Karpas-422 (cell line): Measurements from ENCODE around the gene FYB2. TPM values are rescaled to one million over a fixed set of nuclear protein-coding genes. Genes with fewer than 3 reads are reported as not detected.
A peak's percentile ranks its signal among the peaks of the same experiment; 100 is the strongest.

ENCODE experiments used
- DNase-seq: peaks from one replicate; pipeline ENCODE4 v3.0.0-alpha.2; 2015
- H2AFZ ChIP-seq: fragments of 200-600 bp; sonication (generic); 2 replicates; pipeline ENCODE4 v1.6.1; 2014; ENCODE audit warnings: antibody characterized with exemption, low read length, mixed read lengths
- H3K27ac ChIP-seq: fragments of 200-600 bp; sonication (generic); 2 replicates; pipeline ENCODE4 v1.5.1; 2014; ENCODE audit warnings: mild to moderate bottlenecking, low read length, moderate library complexity
- H3K27me3 ChIP-seq: fragments of 200-600 bp; sonication (generic); 2 replicates; pipeline ENCODE4 v1.6.1; 2014; ENCODE audit warnings: low read length, mixed read lengths
- H3K36me3 ChIP-seq: fragments of 200-600 bp; sonication (generic); 2 replicates; pipeline ENCODE4 v1.6.1; 2014; ENCODE audit warnings: low read length, mixed read lengths; ENCODE audit not compliant: insufficient read depth
- H3K4me1 ChIP-seq: fragments of 200-600 bp; sonication (generic); 2 replicates; pipeline ENCODE4 v1.6.1; 2014; ENCODE audit warnings: mild to moderate bottlenecking, low read length, mixed read lengths
- H3K4me2 ChIP-seq: fragments of 200-600 bp; sonication (generic); 2 replicates; pipeline ENCODE4 v1.6.1; 2014; ENCODE audit warnings: low read length, low read depth, mild to moderate bottlenecking; ENCODE audit not compliant: poor library complexity, severe bottlenecking
- H3K4me3 ChIP-seq: fragments of 200-600 bp; sonication (generic); 2 replicates; pipeline ENCODE4 v1.5.1; 2014; ENCODE audit warnings: mild to moderate bottlenecking, antibody characterized with exemption, low read length, mixed read lengths
- H3K79me2 ChIP-seq: fragments of 200-600 bp; sonication (generic); 2 replicates; pipeline ENCODE4 v1.6.1; 2014; ENCODE audit warnings: mild to moderate bottlenecking, low read length, mixed read lengths
- H3K9ac ChIP-seq: fragments of 200-600 bp; sonication (generic); 2 replicates; pipeline ENCODE4 v1.6.0; 2014; ENCODE audit warnings: low read length
- H3K9me2 ChIP-seq: fragments of 200-600 bp; sonication (generic), shearing (Covaris generic); replicated peaks from 2 replicates; pipeline ENCODE4 v1.6.0; 2014; ENCODE audit warnings: mild to moderate bottlenecking, low read length, moderate library complexity; ENCODE audit not compliant: insufficient read depth
- H3K9me3 ChIP-seq: fragments of 300-700, 200-600 bp; sonication (generic); 2 replicates; pipeline ENCODE4 v1.6.1; 2014; ENCODE audit warnings: low read length, mixed read lengths
- H4K20me1 ChIP-seq: fragments of 200-600 bp; sonication (generic); 2 replicates; pipeline ENCODE4 v1.6.1; 2014; ENCODE audit warnings: mild to moderate bottlenecking, antibody characterized with exemption, low read length, low read depth; ENCODE audit not compliant: insufficient read depth
- total RNA-seq: library from RNA; depleted of rRNA; stranded (reverse); fragments of >200 nt; shearing (Covaris generic); gene quantifications from 2 replicates; pipeline ENCODE4 v1.2.3, GENCODE V29; 2014; ENCODE audit warnings: low replicate concordance

FYB2 gene
- total RNA-seq, 1 experiment from 2014 or later = not detected

- Histone ChIP-seq H2AFZ (no peak overlapping the region), H3K36me3 (no peaks in the 10 kb centered on the region), H3K27me3 (no peaks in the 10 kb centered on the region), H4K20me1 (no peaks in the 10 kb centered on the region), H3K27ac (no peak overlapping the region), H3K4me3 (no peak overlapping the region), H3K4me2 (no peak overlapping the region), H3K79me2 (no peaks in the 10 kb centered on the region), H3K9ac (no peak overlapping the region), H3K9me3 (no peaks in the 10 kb centered on the region), H3K4me1 (no peaks in the 10 kb centered on the region), H3K9me2 (no peaks in the 10 kb centered on the region)
- no peak for DNase-seq
Measured at GRCh38 chr1:56843544-56843943, 24.3 kb upstream of the FYB2 start.

- Histone ChIP-seq H4K20me1 (no peaks in the 10 kb centered on the region), H3K9me3 (no peaks in the 10 kb centered on the region), H3K4me2 (no peak overlapping the region), H3K27me3 (no peaks in the 10 kb centered on the region), H3K9me2 (no peaks in the 10 kb centered on the region), H3K9ac (no peak overlapping the region), H3K36me3 (no peaks in the 10 kb centered on the region), H3K4me1 (no peaks in the 10 kb centered on the region), H3K79me2 (no peaks in the 10 kb centered on the region), H3K27ac (no peak overlapping the region), H3K4me3 (no peak overlapping the region), H2AFZ (no peak overlapping the region)
- no peak for DNase-seq
Measured at GRCh38 chr1:56838759-56839158, 19.6 kb upstream of the FYB2 start.

GRCh38 chr1:56837244-56837939 lies 18.2 kb upstream of the FYB2 start:
- Histone ChIP-seq H2AFZ (no peak overlapping the region), H3K27me3 (no peaks in the 10 kb centered on the region), H3K9me2 (no peaks in the 10 kb centered on the region), H3K9me3 (no peaks in the 10 kb centered on the region), H3K27ac (no peak overlapping the region), H3K4me3 (no peak overlapping the region), H4K20me1 (no peaks in the 10 kb centered on the region), H3K9ac (no peak overlapping the region), H3K36me3 (no peaks in the 10 kb centered on the region), H3K4me2 (no peak overlapping the region), H3K79me2 (no peaks in the 10 kb centered on the region), H3K4me1 (no peaks in the 10 kb centered on the region)
- no peak for DNase-seq

- H3K27me3 ChIP-seq = no peaks in the 10 kb centered on the region
- no peak overlapping the region for H3K4me3 ChIP-seq
- H3K9me3 ChIP-seq = no peaks in the 10 kb centered on the region
- no peak for DNase-seq
- H3K4me1 ChIP-seq = no peaks in the 10 kb centered on the region
- no peak overlapping the region for H2AFZ ChIP-seq
- H3K36me3 ChIP-seq = no peaks in the 10 kb centered on the region
- H3K27ac ChIP-seq = no peak overlapping the region
- H3K9me2 ChIP-seq = no peaks in the 10 kb centered on the region
- H3K4me2 ChIP-seq = no peak overlapping the region
- H3K9ac ChIP-seq = no peak overlapping the region
- no peaks in the 10 kb centered on the region for H4K20me1 ChIP-seq
- no peaks in the 10 kb centered on the region for H3K79me2 ChIP-seq
Measured at GRCh38 chr1:56836359-56836758, 17.2 kb upstream of the FYB2 start.

- Histone ChIP-seq H3K4me3 (no peak overlapping the region), H3K27me3 (no peaks in the 10 kb centered on the region), H3K4me1 (no peaks in the 10 kb centered on the region), H3K9me3 (no peaks in the 10 kb centered on the region), H3K79me2 (no peaks in the 10 kb centered on the region), H3K9ac (no peak overlapping the region), H4K20me1 (no peaks in the 10 kb centered on the region), H3K36me3 (no peaks in the 10 kb centered on the region), H3K27ac (no peak overlapping the region), H3K9me2 (no peaks in the 10 kb centered on the region), H3K4me2 (no peak overlapping the region), H2AFZ (no peak overlapping the region)
- DNase-seq = no peak
Measured at GRCh38 chr1:56835657-56836056, 16.5 kb upstream of the FYB2 start.

GRCh38 chr1:56834137-56834900 lies 15.1 kb upstream of the FYB2 start:
- no peaks in the 10 kb centered on the region for H4K20me1 ChIP-seq
- no peaks in the 10 kb centered on the region for H3K9me2 ChIP-seq
- no peaks in the 10 kb centered on the region for H3K4me1 ChIP-seq
- H3K4me2 ChIP-seq = no peak overlapping the region
- H3K27me3 ChIP-seq = no peaks in the 10 kb centered on the region
- no peaks in the 10 kb centered on the region for H3K9me3 ChIP-seq
- no peak overlapping the region for H3K9ac ChIP-seq
- H2AFZ ChIP-seq = no peak overlapping the region
- DNase-seq = no peak
- no peaks in the 10 kb centered on the region for H3K79me2 ChIP-seq
- no peak overlapping the region for H3K4me3 ChIP-seq
- no peak overlapping the region for H3K27ac ChIP-seq
- H3K36me3 ChIP-seq = no peaks in the 10 kb centered on the region

- no peaks in the 10 kb centered on the region for H3K9me2 ChIP-seq
- H3K4me2 ChIP-seq = no peak overlapping the region
- H3K9me3 ChIP-seq = no peaks in the 10 kb centered on the region
- H3K9ac ChIP-seq = no peak overlapping the region
- no peak overlapping the region for H2AFZ ChIP-seq
- H3K79me2 ChIP-seq = no peaks in the 10 kb centered on the region
- no peak for DNase-seq
- no peaks in the 10 kb centered on the region for H3K36me3 ChIP-seq
- H3K27me3 ChIP-seq = no peaks in the 10 kb centered on the region
- no peak overlapping the region for H3K4me3 ChIP-seq
- no peaks in the 10 kb centered on the region for H4K20me1 ChIP-seq
- H3K27ac ChIP-seq = no peak overlapping the region
- H3K4me1 ChIP-seq = no peaks in the 10 kb centered on the region
Measured at GRCh38 chr1:56833088-56833487, 13.9 kb upstream of the FYB2 start.

GRCh38 chr1:56831871-56832693 lies 12.9 kb upstream of the FYB2 start:
- H3K9me2 ChIP-seq = no peaks in the 10 kb centered on the region
- no peaks in the 10 kb centered on the region for H4K20me1 ChIP-seq
- no peaks in the 10 kb centered on the region for H3K4me1 ChIP-seq
- H3K4me3 ChIP-seq = no peak overlapping the region
- H3K36me3 ChIP-seq = no peaks in the 10 kb centered on the region
- no peaks in the 10 kb centered on the region for H3K9me3 ChIP-seq
- DNase-seq = peak; percentile 84
- H3K9ac ChIP-seq = no peak overlapping the region
- H3K4me2 ChIP-seq = no peak overlapping the region
- H3K27ac ChIP-seq = no peak overlapping the region
- no peak overlapping the region for H2AFZ ChIP-seq
- no peaks in the 10 kb centered on the region for H3K79me2 ChIP-seq
- no peaks in the 10 kb centered on the region for H3K27me3 ChIP-seq
